Measurements from ENCODE around the gene ALDH3A2.

ALDH3A2 gene

DNA sequence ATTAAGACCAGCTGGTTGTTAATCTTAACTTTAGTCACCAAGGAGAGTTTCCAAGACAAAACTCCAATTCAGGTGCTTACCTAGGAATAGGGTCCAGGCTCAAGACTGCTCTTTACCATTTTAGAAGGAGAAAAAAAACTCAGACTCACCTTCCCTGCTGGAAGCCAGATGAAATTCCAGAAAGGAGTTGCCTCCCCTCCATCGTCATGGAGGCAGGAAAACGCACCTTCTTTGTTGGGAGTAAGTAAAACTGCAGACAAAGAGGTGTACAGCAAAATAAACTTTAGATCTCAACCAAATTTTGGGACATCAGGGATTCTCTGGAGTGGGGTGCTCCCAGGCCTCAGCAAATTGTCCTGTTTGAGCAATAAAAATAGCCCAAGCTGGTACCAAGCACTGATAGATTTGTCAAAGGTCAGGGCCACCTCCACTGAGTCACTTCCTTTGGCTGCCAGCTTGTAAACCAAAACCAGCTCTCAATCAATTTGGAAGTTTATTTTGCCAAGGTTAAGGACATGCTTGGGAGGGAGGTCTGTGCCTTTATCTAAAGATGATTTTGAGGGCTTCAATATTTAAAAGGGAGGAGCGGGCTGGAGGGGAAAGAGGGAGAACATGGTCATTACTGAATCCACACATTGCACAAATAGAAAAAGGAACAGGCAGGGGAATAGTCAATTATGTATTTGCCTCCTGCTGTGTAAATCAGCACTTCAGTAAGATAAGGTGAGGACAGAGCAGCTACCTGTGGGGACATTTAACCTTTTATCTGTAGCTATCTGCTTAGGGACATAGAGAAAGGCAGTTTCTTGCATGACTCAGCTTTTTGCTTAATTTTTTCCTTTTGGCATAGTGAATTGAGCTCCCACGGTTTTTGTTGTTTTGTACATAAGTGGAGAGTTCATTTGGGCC is 1.5 kb upstream of the ALDH3A2 start (continued):
- TF ChIP-seq ZNF404 (tag by site-specific recombination; IDR thresholded peaks at IDR 0.05), result no peak
- TF ChIP-seq ZNF266 (tag by site-specific recombination; IDR thresholded peaks at IDR 0.05; ENCODE audit: low read depth), result no peak
- TF ChIP-seq ZNF223 (tag by site-specific recombination; IDR thresholded peaks at IDR 0.05), result peak; percentile 66; the same call in 1 of the 2 replicates
- TF ChIP-seq ZFP41 (tag by site-specific recombination; IDR thresholded peaks at IDR 0.05; ENCODE audit: borderline replicate concordance), result no peak
- TF ChIP-seq, protein P1, sequence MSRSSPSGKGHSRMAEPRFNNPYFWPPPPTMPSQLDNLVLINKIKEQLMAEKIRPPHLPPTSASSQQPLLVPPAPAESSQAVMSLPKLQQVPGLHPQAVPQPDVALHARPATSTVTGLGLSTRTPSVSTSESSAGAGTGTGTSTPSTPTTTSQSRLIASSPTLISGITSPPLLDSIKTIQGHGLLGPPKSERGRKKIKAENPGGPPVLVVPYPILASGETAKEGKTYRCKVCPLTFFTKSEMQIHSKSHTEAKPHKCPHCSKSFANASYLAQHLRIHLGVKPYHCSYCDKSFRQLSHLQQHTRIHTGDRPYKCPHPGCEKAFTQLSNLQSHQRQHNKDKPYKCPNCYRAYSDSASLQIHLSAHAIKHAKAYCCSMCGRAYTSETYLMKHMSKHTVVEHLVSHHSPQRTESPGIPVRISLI (tag by site-specific recombination; IDR thresholded peaks at IDR 0.05), result no peak
- peak; percentile 82 for TF ChIP-seq WT1 (tag by site-specific recombination; IDR thresholded peaks at IDR 0.05)
- TF ChIP-seq, protein P2, sequence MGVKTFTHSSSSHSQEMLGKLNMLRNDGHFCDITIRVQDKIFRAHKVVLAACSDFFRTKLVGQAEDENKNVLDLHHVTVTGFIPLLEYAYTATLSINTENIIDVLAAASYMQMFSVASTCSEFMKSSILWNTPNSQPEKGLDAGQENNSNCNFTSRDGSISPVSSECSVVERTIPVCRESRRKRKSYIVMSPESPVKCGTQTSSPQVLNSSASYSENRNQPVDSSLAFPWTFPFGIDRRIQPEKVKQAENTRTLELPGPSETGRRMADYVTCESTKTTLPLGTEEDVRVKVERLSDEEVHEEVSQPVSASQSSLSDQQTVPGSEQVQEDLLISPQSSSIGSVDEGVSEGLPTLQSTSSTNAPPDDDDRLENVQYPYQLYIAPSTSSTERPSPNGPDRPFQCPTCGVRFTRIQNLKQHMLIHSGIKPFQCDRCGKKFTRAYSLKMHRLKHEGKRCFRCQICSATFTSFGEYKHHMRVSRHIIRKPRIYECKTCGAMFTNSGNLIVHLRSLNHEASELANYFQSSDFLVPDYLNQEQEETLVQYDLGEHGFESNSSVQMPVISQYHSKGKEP (tag by site-specific recombination; IDR thresholded peaks at IDR 0.05), result no peak
- TF ChIP-seq, protein P3, sequence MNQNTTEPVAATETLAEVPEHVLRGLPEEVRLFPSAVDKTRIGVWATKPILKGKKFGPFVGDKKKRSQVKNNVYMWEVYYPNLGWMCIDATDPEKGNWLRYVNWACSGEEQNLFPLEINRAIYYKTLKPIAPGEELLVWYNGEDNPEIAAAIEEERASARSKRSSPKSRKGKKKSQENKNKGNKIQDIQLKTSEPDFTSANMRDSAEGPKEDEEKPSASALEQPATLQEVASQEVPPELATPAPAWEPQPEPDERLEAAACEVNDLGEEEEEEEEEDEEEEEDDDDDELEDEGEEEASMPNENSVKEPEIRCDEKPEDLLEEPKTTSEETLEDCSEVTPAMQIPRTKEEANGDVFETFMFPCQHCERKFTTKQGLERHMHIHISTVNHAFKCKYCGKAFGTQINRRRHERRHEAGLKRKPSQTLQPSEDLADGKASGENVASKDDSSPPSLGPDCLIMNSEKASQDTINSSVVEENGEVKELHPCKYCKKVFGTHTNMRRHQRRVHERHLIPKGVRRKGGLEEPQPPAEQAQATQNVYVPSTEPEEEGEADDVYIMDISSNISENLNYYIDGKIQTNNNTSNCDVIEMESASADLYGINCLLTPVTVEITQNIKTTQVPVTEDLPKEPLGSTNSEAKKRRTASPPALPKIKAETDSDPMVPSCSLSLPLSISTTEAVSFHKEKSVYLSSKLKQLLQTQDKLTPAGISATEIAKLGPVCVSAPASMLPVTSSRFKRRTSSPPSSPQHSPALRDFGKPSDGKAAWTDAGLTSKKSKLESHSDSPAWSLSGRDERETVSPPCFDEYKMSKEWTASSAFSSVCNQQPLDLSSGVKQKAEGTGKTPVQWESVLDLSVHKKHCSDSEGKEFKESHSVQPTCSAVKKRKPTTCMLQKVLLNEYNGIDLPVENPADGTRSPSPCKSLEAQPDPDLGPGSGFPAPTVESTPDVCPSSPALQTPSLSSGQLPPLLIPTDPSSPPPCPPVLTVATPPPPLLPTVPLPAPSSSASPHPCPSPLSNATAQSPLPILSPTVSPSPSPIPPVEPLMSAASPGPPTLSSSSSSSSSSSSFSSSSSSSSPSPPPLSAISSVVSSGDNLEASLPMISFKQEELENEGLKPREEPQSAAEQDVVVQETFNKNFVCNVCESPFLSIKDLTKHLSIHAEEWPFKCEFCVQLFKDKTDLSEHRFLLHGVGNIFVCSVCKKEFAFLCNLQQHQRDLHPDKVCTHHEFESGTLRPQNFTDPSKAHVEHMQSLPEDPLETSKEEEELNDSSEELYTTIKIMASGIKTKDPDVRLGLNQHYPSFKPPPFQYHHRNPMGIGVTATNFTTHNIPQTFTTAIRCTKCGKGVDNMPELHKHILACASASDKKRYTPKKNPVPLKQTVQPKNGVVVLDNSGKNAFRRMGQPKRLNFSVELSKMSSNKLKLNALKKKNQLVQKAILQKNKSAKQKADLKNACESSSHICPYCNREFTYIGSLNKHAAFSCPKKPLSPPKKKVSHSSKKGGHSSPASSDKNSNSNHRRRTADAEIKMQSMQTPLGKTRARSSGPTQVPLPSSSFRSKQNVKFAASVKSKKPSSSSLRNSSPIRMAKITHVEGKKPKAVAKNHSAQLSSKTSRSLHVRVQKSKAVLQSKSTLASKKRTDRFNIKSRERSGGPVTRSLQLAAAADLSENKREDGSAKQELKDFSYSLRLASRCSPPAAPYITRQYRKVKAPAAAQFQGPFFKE (tag by site-specific recombination; IDR thresholded peaks at IDR 0.05; ENCODE audit: borderline replicate concordance), result no peak
- no peak for TF ChIP-seq ZSCAN30 (tag by site-specific recombination; IDR thresholded peaks at IDR 0.05)
- TF ChIP-seq, protein P4, sequence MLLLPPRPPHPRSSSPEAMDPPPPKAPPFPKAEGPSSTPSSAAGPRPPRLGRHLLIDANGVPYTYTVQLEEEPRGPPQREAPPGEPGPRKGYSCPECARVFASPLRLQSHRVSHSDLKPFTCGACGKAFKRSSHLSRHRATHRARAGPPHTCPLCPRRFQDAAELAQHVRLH (tag by site-specific recombination; IDR thresholded peaks at IDR 0.05), result no peak
- no peak for TF ChIP-seq ZNF426 (tag by site-specific recombination; IDR thresholded peaks at IDR 0.05)
- TF ChIP-seq, protein P5, sequence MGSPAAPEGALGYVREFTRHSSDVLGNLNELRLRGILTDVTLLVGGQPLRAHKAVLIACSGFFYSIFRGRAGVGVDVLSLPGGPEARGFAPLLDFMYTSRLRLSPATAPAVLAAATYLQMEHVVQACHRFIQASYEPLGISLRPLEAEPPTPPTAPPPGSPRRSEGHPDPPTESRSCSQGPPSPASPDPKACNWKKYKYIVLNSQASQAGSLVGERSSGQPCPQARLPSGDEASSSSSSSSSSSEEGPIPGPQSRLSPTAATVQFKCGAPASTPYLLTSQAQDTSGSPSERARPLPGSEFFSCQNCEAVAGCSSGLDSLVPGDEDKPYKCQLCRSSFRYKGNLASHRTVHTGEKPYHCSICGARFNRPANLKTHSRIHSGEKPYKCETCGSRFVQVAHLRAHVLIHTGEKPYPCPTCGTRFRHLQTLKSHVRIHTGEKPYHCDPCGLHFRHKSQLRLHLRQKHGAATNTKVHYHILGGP (tag by site-specific recombination; IDR thresholded peaks at IDR 0.05), result no peak
- TF ChIP-seq SP2 (tag by site-specific recombination; IDR thresholded peaks at IDR 0.05), result 0 out of 2 replicates have a peak, but pooled peaks have one; percentile 5
- TF ChIP-seq ZEB2 (tag by site-specific recombination; IDR thresholded peaks at IDR 0.05), result no peak
- no peak for TF ChIP-seq KLF1 (tag by site-specific recombination; IDR thresholded peaks at IDR 0.05)
- TF ChIP-seq ZIC2 (tag by site-specific recombination; IDR thresholded peaks at IDR 0.05), result peak; percentile 68
- TF ChIP-seq ZNF114 (tag by site-specific recombination; IDR thresholded peaks at IDR 0.05), result no peak
- TF ChIP-seq ZNF274 (IDR thresholded peaks at IDR 0.05; ENCODE audit: low read length), result no peak
- TF ChIP-seq ZNF274 (tag by site-specific recombination; IDR thresholded peaks at IDR 0.05; ENCODE audit: borderline replicate concordance), result no peak
- no peak for TF ChIP-seq KLF9 (tag by site-specific recombination; IDR thresholded peaks at IDR 0.05; ENCODE audit: low read depth)
- TF ChIP-seq ZNF600 (tag by site-specific recombination; IDR thresholded peaks at IDR 0.05), result no peak
- TF ChIP-seq SETDB1 (IDR thresholded peaks at IDR 0.05; ENCODE audit: insufficient read length, low read length), result no peak
- no peak for TF ChIP-seq ZNF624 (tag by site-specific recombination; IDR thresholded peaks at IDR 0.05)
- TF ChIP-seq, protein P6, sequence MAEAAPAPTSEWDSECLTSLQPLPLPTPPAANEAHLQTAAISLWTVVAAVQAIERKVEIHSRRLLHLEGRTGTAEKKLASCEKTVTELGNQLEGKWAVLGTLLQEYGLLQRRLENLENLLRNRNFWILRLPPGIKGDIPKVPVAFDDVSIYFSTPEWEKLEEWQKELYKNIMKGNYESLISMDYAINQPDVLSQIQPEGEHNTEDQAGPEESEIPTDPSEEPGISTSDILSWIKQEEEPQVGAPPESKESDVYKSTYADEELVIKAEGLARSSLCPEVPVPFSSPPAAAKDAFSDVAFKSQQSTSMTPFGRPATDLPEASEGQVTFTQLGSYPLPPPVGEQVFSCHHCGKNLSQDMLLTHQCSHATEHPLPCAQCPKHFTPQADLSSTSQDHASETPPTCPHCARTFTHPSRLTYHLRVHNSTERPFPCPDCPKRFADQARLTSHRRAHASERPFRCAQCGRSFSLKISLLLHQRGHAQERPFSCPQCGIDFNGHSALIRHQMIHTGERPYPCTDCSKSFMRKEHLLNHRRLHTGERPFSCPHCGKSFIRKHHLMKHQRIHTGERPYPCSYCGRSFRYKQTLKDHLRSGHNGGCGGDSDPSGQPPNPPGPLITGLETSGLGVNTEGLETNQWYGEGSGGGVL (tag by site-specific recombination; IDR thresholded peaks at IDR 0.05), result peak; percentile 90
- no peak for TF ChIP-seq ZBTB8A (tag by site-specific recombination; IDR thresholded peaks at IDR 0.05)
- no peak for TF ChIP-seq ZNF155 (tag by site-specific recombination; IDR thresholded peaks at IDR 0.05)
- peak; percentile 99 for TF ChIP-seq SP7 (tag by site-specific recombination; IDR thresholded peaks at IDR 0.05)
